Prostate gland (tissue), 2 donors: ENCODE measurements around the gene EN1.

Experiments used
- CTCF ChIP-seq, 4 experiments: fragments of 200-600 bp in 2 of 4; fragments of 450-650 bp in 2 of 4; sonication (generic) in 2 of 4; IDR thresholded peaks; 1 replicate in 3 of 4; 2 replicates in 1 of 4; pipeline ENCODE4 v1.5.1; 2016 to 2019; ENCODE audit warnings: antibody characterized with exemption in 4 of 4, mild to moderate bottlenecking in 2 of 4, moderate library complexity in 2 of 4
- POLR2A ChIP-seq: fragments of 450-650 bp; IDR thresholded peaks from one replicate; pipeline ENCODE4 v1.6.1; 2016; ENCODE audit warnings: antibody characterized with exemption, mild to moderate bottlenecking

DNA sequence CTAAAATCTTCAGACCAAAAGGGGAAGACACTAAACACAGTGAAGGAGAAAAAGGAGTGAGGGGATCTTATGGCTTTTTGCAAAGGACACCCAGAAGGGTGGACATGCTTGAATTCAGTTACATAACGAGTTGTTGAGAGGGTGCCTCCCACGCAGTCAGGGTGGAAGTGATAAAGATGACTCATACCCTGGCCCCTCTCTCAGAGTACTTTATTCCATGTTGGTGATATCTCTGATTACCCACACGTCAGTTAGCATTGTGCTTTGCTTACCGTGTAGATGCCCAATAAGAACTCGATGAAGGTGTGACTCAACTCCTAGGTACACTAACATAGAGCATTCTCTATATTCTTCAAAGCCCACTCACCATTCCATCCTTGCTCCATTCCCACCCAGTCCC lies 44.4 kb downstream of the EN1 start:
- TF ChIP-seq CTCF (IDR thresholded peaks at IDR 0.05) (no peak), POLR2A (no peak)
